GM23338 (cell line): Measurements from ENCODE around the gene ZNF700.

Experiments used
- CREB1 ChIP-seq: fragments of 250-450 bp; sonication (Bioruptor Pico); IDR thresholded peaks from 2 replicates; pipeline ENCODE4 v1.5.0; 2020; ENCODE audit warnings: low read depth, mild to moderate bottlenecking, moderate library complexity
- EZH2 ChIP-seq: fragments of 200-600 bp; sonication (generic); IDR thresholded peaks from one replicate; pipeline ENCODE4 v1.8.0; 2017; ENCODE audit warnings: antibody characterized with exemption, mild to moderate bottlenecking, low read depth; ENCODE audit not compliant: unreplicated experiment
- EZH2phosphoT487 ChIP-seq: fragments of 200-600 bp; sonication (generic); IDR thresholded peaks from one replicate; pipeline ENCODE4 v1.8.1; 2018; ENCODE audit warnings: antibody characterized with exemption; ENCODE audit not compliant: unreplicated experiment
- JUNB ChIP-seq: IDR thresholded peaks from one replicate; pipeline ENCODE4 v1.6.1; 2016; ENCODE audit warnings: antibody characterized with exemption; ENCODE audit not compliant: unreplicated experiment
- NANOG ChIP-seq: IDR thresholded peaks from 2 replicates; pipeline ENCODE4 v1.6.1; 2016; ENCODE audit warnings: antibody characterized with exemption, borderline replicate concordance
- POLR2AphosphoS5 ChIP-seq: IDR thresholded peaks from 2 replicates; pipeline ENCODE4 v1.6.1; 2016; ENCODE audit warnings: antibody characterized with exemption, low read depth
- STAT1 ChIP-seq: IDR thresholded peaks from one replicate; pipeline ENCODE4 v1.6.1; 2016; ENCODE audit warnings: antibody characterized with exemption; ENCODE audit not compliant: unreplicated experiment
- ZNF114 ChIP-seq: fragments of 250-450 bp; sonication (Bioruptor Pico); IDR thresholded peaks from 2 replicates; pipeline ENCODE4 v1.5.0; 2020; ENCODE audit warnings: mild to moderate bottlenecking, moderate library complexity
- ZNF331 ChIP-seq: fragments of 250-450 bp; sonication (Bioruptor Pico); IDR thresholded peaks from 2 replicates; pipeline ENCODE4 v1.5.0; 2020; ENCODE audit warnings: low read depth, mild to moderate bottlenecking, moderate library complexity
- TF ChIP-seq, protein P1 (sequence below), 2 experiments: fragments of 200-600 bp in 1 of 2; sonication (generic) in 1 of 2; conservative IDR thresholded peaks; 2 replicates each; pipeline versions ENCODE4 v1.5.1 to v1.6.1; 2016 to 2017; ENCODE audit warnings: antibody characterized with exemption in 2 of 2, low read depth in 2 of 2, mild to moderate bottlenecking in 2 of 2, moderate library complexity in 1 of 2
- TF ChIP-seq, protein P2 (sequence below): IDR thresholded peaks from one replicate; pipeline ENCODE4 v1.6.1; 2018; ENCODE audit warnings: antibody characterized with exemption; ENCODE audit not compliant: unreplicated experiment
- TF ChIP-seq, protein P3 (sequence below): IDR thresholded peaks from 2 replicates; pipeline ENCODE4 v1.6.1; 2016; ENCODE audit warnings: antibody characterized with exemption
- TF ChIP-seq, protein P4 (sequence below): fragments of 250-450 bp; sonication (Bioruptor Pico); IDR thresholded peaks from 2 replicates; pipeline ENCODE4 v1.5.0; 2020; ENCODE audit warnings: mild to moderate bottlenecking, moderate library complexity

- TF ChIP-seq NANOG (no peak), EZH2 (no peak), ZNF114 (CRISPR knock-in tag) (no peak), EZH2phosphoT487 (no peak), POLR2AphosphoS5 (no peak), ZNF331 (CRISPR knock-in tag) (no peak), CREB1 (no peak), JUNB (no peak), STAT1 (no peak)
- TF ChIP-seq, protein P1, sequence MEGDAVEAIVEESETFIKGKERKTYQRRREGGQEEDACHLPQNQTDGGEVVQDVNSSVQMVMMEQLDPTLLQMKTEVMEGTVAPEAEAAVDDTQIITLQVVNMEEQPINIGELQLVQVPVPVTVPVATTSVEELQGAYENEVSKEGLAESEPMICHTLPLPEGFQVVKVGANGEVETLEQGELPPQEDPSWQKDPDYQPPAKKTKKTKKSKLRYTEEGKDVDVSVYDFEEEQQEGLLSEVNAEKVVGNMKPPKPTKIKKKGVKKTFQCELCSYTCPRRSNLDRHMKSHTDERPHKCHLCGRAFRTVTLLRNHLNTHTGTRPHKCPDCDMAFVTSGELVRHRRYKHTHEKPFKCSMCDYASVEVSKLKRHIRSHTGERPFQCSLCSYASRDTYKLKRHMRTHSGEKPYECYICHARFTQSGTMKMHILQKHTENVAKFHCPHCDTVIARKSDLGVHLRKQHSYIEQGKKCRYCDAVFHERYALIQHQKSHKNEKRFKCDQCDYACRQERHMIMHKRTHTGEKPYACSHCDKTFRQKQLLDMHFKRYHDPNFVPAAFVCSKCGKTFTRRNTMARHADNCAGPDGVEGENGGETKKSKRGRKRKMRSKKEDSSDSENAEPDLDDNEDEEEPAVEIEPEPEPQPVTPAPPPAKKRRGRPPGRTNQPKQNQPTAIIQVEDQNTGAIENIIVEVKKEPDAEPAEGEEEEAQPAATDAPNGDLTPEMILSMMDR (conservative IDR thresholded peaks at IDR 0.05; ENCODE audit: low read depth in 2 of 2), result no peak
- TF ChIP-seq, protein P2, sequence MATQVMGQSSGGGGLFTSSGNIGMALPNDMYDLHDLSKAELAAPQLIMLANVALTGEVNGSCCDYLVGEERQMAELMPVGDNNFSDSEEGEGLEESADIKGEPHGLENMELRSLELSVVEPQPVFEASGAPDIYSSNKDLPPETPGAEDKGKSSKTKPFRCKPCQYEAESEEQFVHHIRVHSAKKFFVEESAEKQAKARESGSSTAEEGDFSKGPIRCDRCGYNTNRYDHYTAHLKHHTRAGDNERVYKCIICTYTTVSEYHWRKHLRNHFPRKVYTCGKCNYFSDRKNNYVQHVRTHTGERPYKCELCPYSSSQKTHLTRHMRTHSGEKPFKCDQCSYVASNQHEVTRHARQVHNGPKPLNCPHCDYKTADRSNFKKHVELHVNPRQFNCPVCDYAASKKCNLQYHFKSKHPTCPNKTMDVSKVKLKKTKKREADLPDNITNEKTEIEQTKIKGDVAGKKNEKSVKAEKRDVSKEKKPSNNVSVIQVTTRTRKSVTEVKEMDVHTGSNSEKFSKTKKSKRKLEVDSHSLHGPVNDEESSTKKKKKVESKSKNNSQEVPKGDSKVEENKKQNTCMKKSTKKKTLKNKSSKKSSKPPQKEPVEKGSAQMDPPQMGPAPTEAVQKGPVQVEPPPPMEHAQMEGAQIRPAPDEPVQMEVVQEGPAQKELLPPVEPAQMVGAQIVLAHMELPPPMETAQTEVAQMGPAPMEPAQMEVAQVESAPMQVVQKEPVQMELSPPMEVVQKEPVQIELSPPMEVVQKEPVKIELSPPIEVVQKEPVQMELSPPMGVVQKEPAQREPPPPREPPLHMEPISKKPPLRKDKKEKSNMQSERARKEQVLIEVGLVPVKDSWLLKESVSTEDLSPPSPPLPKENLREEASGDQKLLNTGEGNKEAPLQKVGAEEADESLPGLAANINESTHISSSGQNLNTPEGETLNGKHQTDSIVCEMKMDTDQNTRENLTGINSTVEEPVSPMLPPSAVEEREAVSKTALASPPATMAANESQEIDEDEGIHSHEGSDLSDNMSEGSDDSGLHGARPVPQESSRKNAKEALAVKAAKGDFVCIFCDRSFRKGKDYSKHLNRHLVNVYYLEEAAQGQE, result no peak
- TF ChIP-seq, protein P3, sequence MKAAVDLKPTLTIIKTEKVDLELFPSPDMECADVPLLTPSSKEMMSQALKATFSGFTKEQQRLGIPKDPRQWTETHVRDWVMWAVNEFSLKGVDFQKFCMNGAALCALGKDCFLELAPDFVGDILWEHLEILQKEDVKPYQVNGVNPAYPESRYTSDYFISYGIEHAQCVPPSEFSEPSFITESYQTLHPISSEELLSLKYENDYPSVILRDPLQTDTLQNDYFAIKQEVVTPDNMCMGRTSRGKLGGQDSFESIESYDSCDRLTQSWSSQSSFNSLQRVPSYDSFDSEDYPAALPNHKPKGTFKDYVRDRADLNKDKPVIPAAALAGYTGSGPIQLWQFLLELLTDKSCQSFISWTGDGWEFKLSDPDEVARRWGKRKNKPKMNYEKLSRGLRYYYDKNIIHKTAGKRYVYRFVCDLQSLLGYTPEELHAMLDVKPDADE, result no peak
- TF ChIP-seq, protein P4, sequence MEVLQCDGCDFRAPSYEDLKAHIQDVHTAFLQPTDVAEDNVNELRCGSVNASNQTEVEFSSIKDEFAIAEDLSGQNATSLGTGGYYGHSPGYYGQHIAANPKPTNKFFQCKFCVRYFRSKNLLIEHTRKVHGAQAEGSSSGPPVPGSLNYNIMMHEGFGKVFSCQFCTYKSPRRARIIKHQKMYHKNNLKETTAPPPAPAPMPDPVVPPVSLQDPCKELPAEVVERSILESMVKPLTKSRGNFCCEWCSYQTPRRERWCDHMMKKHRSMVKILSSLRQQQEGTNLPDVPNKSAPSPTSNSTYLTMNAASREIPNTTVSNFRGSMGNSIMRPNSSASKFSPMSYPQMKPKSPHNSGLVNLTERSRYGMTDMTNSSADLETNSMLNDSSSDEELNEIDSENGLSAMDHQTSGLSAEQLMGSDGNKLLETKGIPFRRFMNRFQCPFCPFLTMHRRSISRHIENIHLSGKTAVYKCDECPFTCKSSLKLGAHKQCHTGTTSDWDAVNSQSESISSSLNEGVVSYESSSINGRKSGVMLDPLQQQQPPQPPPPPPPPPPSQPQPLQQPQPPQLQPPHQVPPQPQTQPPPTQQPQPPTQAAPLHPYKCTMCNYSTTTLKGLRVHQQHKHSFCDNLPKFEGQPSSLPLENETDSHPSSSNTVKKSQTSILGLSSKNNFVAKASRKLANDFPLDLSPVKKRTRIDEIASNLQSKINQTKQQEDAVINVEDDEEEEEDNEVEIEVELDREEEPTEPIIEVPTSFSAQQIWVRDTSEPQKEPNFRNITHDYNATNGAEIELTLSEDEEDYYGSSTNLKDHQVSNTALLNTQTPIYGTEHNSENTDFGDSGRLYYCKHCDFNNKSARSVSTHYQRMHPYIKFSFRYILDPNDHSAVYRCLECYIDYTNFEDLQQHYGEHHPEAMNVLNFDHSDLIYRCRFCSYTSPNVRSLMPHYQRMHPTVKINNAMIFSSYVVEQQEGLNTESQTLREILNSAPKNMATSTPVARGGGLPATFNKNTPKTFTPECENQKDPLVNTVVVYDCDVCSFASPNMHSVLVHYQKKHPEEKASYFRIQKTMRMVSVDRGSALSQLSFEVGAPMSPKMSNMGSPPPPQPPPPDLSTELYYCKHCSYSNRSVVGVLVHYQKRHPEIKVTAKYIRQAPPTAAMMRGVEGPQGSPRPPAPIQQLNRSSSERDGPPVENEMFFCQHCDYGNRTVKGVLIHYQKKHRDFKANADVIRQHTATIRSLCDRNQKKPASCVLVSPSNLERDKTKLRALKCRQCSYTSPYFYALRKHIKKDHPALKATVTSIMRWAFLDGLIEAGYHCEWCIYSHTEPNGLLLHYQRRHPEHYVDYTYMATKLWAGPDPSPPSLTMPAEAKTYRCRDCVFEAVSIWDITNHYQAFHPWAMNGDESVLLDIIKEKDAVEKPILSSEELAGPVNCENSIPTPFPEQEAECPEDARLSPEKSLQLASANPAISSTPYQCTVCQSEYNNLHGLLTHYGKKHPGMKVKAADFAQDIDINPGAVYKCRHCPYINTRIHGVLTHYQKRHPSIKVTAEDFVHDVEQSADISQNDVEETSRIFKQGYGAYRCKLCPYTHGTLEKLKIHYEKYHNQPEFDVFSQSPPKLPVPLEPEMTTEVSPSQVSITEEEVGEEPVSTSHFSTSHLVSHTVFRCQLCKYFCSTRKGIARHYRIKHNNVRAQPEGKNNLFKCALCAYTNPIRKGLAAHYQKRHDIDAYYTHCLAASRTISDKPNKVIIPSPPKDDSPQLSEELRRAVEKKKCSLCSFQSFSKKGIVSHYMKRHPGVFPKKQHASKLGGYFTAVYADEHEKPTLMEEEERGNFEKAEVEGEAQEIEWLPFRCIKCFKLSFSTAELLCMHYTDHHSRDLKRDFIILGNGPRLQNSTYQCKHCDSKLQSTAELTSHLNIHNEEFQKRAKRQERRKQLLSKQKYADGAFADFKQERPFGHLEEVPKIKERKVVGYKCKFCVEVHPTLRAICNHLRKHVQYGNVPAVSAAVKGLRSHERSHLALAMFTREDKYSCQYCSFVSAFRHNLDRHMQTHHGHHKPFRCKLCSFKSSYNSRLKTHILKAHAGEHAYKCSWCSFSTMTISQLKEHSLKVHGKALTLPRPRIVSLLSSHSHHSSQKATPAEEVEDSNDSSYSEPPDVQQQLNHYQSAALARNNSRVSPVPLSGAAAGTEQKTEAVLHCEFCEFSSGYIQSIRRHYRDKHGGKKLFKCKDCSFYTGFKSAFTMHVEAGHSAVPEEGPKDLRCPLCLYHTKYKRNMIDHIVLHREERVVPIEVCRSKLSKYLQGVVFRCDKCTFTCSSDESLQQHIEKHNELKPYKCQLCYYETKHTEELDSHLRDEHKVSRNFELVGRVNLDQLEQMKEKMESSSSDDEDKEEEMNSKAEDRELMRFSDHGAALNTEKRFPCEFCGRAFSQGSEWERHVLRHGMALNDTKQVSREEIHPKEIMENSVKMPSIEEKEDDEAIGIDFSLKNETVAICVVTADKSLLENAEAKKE, result no peak
These were observed 17.9 kb downstream of the ZNF700 start for GRCh38 chr19:11942843-11943108.
